Measurements from ENCODE around the gene EEF2KMT.
"Not testable (repeated sequence)": the region's sequence is repeated elsewhere in the genome, so short reads cannot be mapped to it uniquely, and the experiment has no call there.

EEF2KMT gene

GRCh38 chr16:5095145-5095830, 2.3 kb downstream of the EEF2KMT start:
- in situ Hi-C loops (cut with MboI; ENCODE audit: low sequenced_read_pairs): not testable (repeated sequence)

GRCh38 chr16:5093746-5094145, 3.8 kb downstream of the EEF2KMT start:
- in situ Hi-C loops (cut with MboI; ENCODE audit: low sequenced_read_pairs): not testable (repeated sequence)

GRCh38 chr16:5093081-5093480, 4.5 kb downstream of the EEF2KMT start:
- in situ Hi-C loops (cut with MboI; ENCODE audit: low sequenced_read_pairs): not testable (repeated sequence)

GRCh38 chr16:5090592-5090991, 7.0 kb downstream of the EEF2KMT start:
- in situ Hi-C loops (cut with MboI; ENCODE audit: low sequenced_read_pairs): not testable (repeated sequence)

GRCh38 chr16:5089911-5090555, 7.6 kb downstream of the EEF2KMT start:
- in situ Hi-C loops (cut with MboI; ENCODE audit: low sequenced_read_pairs): not testable (repeated sequence)

GRCh38 chr16:5088936-5089335, 8.7 kb downstream of the EEF2KMT start:
- in situ Hi-C loops (cut with MboI; ENCODE audit: low sequenced_read_pairs): not testable (repeated sequence)

GRCh38 chr16:5088086-5088790, 9.4 kb downstream of the EEF2KMT start:
- in situ Hi-C loops (cut with MboI; ENCODE audit: low sequenced_read_pairs): not testable (repeated sequence)

- in situ Hi-C loops (cut with MboI; ENCODE audit: low sequenced_read_pairs): not testable (repeated sequence)
These were observed 11.9 kb downstream of the EEF2KMT start for GRCh38 chr16:5085716-5086115.

GRCh38 chr16:5084802-5085201, 12.8 kb downstream of the EEF2KMT start:
- in situ Hi-C loops (cut with MboI; ENCODE audit: low sequenced_read_pairs): not testable (repeated sequence)

GRCh38 chr16:5084099-5084731, 13.4 kb downstream of the EEF2KMT start:
- in situ Hi-C loops (cut with MboI; ENCODE audit: low sequenced_read_pairs): not testable (repeated sequence)

- in situ Hi-C loops (cut with MboI; ENCODE audit: low sequenced_read_pairs): not testable (repeated sequence)
These were observed 13.9 kb downstream of the EEF2KMT start for GRCh38 chr16:5083646-5084045.

- in situ Hi-C loops (cut with MboI; ENCODE audit: low sequenced_read_pairs): not testable (repeated sequence)
These were observed 16.6 kb downstream of the EEF2KMT start for GRCh38 chr16:5080996-5081395.

- in situ Hi-C loops (cut with MboI; ENCODE audit: low sequenced_read_pairs): not testable (repeated sequence)
These were observed 17.1 kb downstream of the EEF2KMT start for GRCh38 chr16:5080461-5080860.

- in situ Hi-C loops (cut with MboI; ENCODE audit: low sequenced_read_pairs): no loop called here
These were observed 19.0 kb downstream of the EEF2KMT start for GRCh38 chr16:5078626-5079025.

- in situ Hi-C loops (cut with MboI; ENCODE audit: low sequenced_read_pairs): no loop called here
These were observed 20.3 kb downstream of the EEF2KMT start for GRCh38 chr16:5077304-5077703.

- in situ Hi-C loops (cut with MboI; ENCODE audit: low sequenced_read_pairs): no loop called here
These were observed 22.0 kb downstream of the EEF2KMT start for GRCh38 chr16:5075637-5076036.

GRCh38 chr16:5073771-5074170, 23.8 kb downstream of the EEF2KMT start:
- in situ Hi-C loops (cut with MboI; ENCODE audit: low sequenced_read_pairs): not testable (repeated sequence)

GRCh38 chr16:5073279-5073629, 24.3 kb downstream of the EEF2KMT start:
- in situ Hi-C loops (cut with MboI; ENCODE audit: low sequenced_read_pairs): no loop called here

- in situ Hi-C loops (cut with MboI; ENCODE audit: low sequenced_read_pairs): no loop called here
These were observed 25.0 kb downstream of the EEF2KMT start for GRCh38 chr16:5072334-5073278.

- in situ Hi-C loops (cut with MboI; ENCODE audit: low sequenced_read_pairs): no loop called here
These were observed 25.8 kb downstream of the EEF2KMT start, which contains the start of gene ALG1 for GRCh38 chr16:5071681-5072333. Gene ALG1, plus strand, starts transcription at chr16:5071843. Its CDS starts 7 bp downstream, at chr16:5071850.

Measured in hTERT RPE-1 (cell line).